IPS-11a (cell line): Measurements from ENCODE around the gene TMC1.
"Not testable (repeated sequence)": the region's sequence is repeated elsewhere in the genome, so short reads cannot be mapped to it uniquely, and the experiment has no call there.

ENCODE experiments used
- H3K4me3 ChIP-seq: one replicate; pipeline ENCODE4 v1.5.1; 2013; ENCODE audit warnings: low read depth, low read length, control low read depth

Gene TMC1

DNA sequence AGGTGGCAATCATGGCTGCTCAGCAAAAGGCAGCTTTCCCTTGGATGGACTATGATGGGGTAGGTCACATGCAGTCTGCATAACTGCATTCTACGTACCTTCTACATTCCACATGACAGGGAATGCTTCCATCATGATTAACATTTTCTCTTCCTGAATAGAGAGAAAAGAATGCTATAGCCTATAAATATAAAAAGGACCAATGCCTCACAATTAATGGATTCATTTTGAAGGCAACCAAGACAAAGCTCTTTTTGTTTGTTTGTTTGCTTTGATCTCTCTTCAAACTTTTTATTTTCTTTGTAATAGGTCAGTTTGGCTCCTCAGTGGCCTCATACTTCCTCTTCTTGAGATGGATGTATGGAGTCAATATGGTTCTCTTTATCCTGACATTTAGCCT lies 230.1 kb downstream of the TMC1 start:
- no peak overlapping the region for H3K4me3 ChIP-seq

GRCh38 chr9:72753266-72753893 lies 232.0 kb downstream of the TMC1 start:
- H3K4me3 ChIP-seq: no peak overlapping the region

DNA sequence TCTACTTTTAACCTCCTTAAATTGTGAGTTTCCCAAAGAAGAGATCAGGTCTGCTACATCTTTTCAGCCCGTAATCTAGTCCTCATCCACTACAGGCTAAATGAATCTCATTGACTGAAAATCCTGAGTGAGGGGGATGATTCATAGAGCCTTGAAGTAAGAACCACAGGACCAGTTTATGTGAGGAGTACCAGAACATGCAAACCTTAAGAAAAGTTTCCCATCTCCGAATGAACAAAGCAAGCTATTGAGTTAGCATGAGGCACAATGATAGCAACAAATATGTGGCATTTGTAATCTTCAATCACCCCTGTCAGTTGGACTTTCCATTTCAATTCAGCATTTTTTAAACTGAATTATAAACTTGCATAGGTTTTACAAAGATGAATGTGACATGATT lies 234.4 kb downstream of the TMC1 start:
- no peak overlapping the region for H3K4me3 ChIP-seq

DNA sequence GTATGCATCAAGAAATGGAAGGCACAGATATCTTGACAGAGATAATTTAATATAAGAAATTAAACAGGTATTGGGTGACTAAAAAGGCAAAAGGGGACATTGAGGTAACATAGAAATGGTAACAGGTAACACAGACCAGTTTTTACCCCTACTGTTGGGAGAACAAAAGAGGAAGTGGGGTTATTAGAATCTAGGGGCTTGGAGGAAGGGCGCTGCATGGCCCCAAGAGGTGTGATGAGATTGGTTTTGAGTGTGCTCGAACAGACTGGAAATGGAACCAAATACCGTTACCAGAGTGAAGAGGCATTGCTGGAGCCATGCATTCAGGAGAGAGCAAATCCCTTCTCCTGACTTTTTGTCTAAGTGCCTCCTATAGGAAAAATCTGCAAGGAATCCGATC lies 237.5 kb downstream of the TMC1 start:
- H3K4me3 ChIP-seq: no peak overlapping the region

DNA sequence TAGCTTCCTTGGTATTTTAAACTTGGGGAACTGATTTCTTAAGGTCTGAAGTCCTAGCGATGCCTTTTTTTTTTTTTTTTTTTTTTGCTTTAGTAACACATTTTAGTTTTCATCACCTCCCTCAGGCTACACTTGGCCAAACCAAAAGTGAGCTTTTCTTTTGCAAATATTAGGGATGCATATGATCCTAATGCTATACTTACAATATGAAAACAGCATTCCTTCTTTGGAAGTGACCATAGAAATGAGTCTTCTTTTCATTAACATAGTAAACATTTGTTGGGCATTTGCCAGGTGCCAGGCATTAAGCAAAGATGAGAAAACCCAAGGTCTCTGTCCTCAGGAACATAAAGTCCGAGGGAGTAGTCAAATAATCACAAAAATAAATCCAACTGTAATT lies 241.6 kb downstream of the TMC1 start:
- H3K4me3 ChIP-seq: no peak overlapping the region

GRCh38 chr9:72769546-72769945 lies 248.1 kb downstream of the TMC1 start:
- H3K4me3 ChIP-seq: no peak overlapping the region

GRCh38 chr9:72772661-72773060 lies 251.3 kb downstream of the TMC1 start:
- no peak overlapping the region for H3K4me3 ChIP-seq

GRCh38 chr9:72773570-72773969 lies 252.2 kb downstream of the TMC1 start:
- H3K4me3 ChIP-seq: no peak overlapping the region

- no peak overlapping the region for H3K4me3 ChIP-seq
Measured at GRCh38 chr9:72775570-72775969, 254.2 kb downstream of the TMC1 start.

- H3K4me3 ChIP-seq: no peak overlapping the region
Measured at GRCh38 chr9:72779614-72780013, 258.2 kb downstream of the TMC1 start.

DNA sequence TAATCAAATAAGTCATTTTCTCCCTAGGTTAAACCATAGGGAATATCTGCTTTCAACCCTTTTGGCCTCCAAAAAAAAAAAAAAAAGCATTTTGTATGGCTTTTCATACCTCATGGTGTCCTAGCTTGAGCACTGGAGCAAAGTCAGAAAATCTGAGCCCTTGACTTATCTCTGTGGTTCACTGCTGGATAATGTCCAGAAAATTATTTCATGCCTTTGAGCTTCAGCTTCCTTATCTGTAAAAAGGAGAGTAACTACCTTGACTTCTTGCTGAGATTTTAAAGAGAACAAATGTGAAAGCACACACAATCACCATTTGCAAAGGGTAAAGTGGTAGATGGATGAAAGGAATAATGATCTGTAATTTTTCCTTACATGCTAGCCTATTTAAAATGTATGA lies 265.5 kb downstream of the TMC1 start:
- no peak overlapping the region for H3K4me3 ChIP-seq

- no peak overlapping the region for H3K4me3 ChIP-seq
Measured at GRCh38 chr9:72788966-72789735, 267.7 kb downstream of the TMC1 start.

- H3K4me3 ChIP-seq: no peak overlapping the region
Measured at GRCh38 chr9:72789885-72790284, 268.5 kb downstream of the TMC1 start.

DNA sequence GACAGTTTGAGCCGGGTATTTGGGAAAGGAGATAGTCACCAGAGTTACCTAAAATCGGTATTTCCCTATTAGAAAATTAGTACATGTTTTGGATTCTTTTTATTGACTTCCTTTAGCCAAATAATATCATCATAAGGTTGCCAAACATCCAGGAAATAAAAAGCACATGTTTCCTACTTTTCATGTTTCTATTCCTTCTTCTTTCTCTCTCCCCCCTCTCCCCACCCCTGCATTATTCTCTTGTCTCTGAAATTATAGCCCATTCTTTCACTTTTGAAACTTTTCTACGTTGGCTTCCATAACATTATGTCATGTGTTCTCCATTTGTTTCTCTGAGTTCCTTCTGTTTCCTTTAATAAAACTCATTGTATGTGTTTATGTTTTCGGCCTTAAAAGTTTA lies 269.6 kb downstream of the TMC1 start:
- no peak overlapping the region for H3K4me3 ChIP-seq

DNA sequence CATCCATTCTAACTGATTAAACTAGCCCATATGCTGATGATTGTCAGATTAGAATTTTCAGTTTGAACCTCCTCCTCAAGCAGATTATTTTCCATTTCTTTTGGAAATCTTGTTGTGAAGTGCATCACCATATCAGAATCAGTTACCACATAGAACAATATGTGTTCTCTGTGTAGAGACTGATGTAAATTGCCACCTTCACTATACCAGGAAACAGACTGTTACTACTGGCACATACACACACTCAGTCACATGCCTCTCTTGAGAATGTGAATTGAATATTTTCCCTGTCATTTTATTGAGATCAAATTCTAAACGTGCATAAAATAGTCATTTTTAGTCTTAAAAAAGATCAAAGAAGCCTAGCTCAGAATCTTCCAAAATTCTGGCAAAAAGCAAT lies 270.0 kb downstream of the TMC1 start:
- H3K4me3 ChIP-seq: no peak overlapping the region

GRCh38 chr9:72794946-72795345 lies 273.5 kb downstream of the TMC1 start:
- no peak overlapping the region for H3K4me3 ChIP-seq

DNA sequence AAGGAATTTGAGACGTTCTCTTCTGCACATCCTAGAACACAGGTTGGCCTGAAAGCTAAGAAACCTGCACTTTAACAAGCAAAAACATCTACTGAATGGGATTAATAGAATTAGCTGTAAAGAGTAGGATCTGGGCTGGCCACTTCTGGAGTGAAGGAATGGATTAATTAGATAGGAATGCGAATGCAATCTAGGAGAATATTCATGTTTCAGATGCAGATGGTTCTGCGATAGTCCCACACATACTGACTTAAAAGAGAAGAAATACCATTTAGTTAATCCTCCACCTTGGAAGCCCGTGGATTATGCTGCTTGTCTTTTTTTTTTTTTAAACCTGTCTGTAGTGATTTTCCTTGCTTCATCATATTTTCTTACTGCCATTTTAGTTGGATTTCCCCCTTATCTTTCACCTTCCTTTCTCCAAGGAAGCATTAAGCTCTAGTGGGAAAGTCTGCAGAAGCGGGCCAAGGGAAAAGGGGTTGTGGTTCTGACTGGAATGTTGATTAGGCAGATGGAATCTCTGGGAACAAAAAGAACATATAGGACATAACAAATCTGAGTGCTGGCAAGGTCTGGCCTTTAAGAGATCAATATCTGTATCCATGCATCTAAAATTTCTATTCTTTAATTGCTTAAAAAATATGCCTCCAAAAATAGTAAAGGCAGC lies 279.1 kb downstream of the TMC1 start:
- no peak overlapping the region for H3K4me3 ChIP-seq

DNA sequence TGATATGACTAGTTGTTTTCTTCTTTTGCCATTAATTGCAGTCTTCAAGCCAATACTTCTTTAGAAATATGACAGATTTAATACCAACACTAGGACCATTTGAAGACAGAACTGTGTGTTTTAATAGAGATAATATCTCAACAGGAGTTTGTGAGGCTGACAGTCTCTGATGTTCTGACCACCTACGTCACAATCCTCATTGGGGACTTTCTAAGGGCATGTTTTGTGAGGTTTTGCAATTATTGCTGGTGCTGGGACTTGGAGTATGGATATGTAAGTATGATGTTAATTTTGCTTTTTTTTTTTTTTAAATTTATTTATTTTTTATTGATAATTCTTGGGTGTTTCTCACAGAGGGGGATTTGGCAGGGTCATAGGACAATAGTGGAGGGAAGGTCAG lies 283.8 kb downstream of the TMC1 start:
- no peak overlapping the region for H3K4me3 ChIP-seq

GRCh38 chr9:72806313-72806809 lies 285.0 kb downstream of the TMC1 start:
- not testable (repeated sequence) for H3K4me3 ChIP-seq

DNA sequence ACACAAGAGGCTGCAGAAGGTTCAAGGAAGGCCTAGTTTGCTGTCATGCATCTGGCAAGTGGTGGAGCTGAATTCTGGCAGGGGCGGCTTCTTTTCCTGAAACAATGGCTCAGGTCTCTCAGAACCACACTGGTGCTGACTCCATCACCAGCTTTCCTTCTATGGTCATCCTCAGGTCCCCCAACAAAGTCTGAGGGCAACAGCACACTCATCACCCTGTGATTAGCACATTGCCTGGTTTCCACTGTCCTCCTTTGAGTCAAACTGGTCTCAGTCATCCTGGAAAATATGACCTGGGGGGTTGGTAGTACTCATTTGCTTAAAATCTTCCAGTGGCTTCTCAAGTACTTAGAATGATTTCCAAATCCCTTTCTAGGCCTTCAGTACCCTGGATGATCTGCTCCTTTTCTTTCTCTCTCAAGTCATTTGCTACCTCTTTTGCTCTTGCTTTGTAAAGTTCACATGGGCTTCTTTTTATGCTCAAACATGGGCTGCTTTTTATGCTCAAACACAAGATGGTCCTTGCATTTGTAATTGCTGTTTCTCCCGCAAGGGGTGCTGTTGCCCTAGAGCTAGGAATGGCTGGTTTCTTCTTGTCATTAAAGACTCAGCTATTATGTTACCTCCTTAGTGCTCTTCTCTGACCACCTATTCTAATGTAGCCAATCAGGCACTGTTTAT lies 286.5 kb downstream of the TMC1 start:
- H3K4me3 ChIP-seq: no peak overlapping the region

DNA sequence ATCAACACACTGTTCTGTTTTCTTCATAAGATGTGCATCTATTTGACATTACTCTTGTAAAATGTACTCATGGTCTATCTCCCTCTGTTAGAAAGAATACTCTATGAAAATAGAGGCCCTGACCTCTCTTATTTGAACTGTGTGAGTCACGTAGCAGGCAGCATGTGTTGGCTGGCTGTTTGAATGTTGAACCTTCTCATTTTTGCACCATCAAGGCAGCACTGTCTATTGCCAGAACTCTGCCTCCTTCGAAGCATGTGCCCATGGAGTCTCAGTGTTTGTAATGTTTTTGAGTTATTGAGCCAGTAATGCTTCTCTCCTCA lies 287.0 kb downstream of the TMC1 start:
- no peak overlapping the region for H3K4me3 ChIP-seq

DNA sequence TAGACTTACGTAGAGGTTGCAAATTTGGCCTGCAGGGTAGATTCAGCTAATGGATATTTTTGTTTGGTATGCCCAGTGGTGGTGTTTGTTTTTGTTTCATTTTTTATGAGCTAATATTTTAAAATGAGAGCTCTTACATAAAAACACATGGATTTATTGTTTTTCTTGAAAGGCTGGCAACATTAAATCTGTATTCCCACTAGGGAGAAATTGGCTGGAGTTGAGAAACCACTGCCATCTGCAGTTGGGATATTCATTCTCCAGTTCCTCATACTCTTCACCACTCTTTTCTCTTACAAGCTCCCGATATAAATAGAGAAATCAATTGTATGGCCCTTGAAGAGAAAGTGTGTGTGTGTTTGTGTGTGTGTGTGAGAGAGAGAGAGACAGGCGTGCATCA lies 288.2 kb downstream of the TMC1 start:
- H3K4me3 ChIP-seq: no peak overlapping the region
